SU-DHL-6 (cell line): ENCODE measurements around the gene ACBD3.
"Not testable (repeated sequence)": the region's sequence is repeated elsewhere in the genome, so short reads cannot be mapped to it uniquely, and the experiment has no call there.

Source experiments
- H2AFZ ChIP-seq: fragments of 200-600 bp; sonication (generic); 2 replicates; pipeline ENCODE4 v1.6.1; 2014; ENCODE audit warnings: low read depth, mild to moderate bottlenecking, moderate library complexity, mixed read lengths, antibody characterized with exemption, low read length; ENCODE audit not compliant: severe bottlenecking
- H3F3A ChIP-seq: fragments of 200-600 bp; shearing (Covaris generic); 2 replicates; pipeline ENCODE4 v1.6.0; 2016; ENCODE audit warnings: antibody characterized with exemption, mild to moderate bottlenecking; ENCODE audit not compliant: insufficient read depth
- H3K27ac ChIP-seq: fragments of 200-600 bp; sonication (generic); 2 replicates; pipeline ENCODE4 v1.5.1; 2016; ENCODE audit warnings: low read depth, mild to moderate bottlenecking, low read length, moderate library complexity, mixed read lengths
- H3K27me3 ChIP-seq: fragments of 200-600 bp; sonication (generic), shearing (Covaris generic); 2 replicates; pipeline ENCODE4 v1.6.0; 2014; ENCODE audit warnings: mild to moderate bottlenecking, low read length
- H3K36me3 ChIP-seq: fragments of 200-600 bp; sonication (generic); 2 replicates; pipeline ENCODE4 v1.6.1; 2014; ENCODE audit warnings: mild to moderate bottlenecking, low read length, mixed read lengths
- H3K4me2 ChIP-seq: fragments of 300-600, 200-600 bp; shearing (Covaris generic), sonication (generic); 2 replicates; pipeline ENCODE4 v1.6.0; 2014; ENCODE audit warnings: low read length, low read depth, mild to moderate bottlenecking; ENCODE audit not compliant: poor library complexity, severe bottlenecking
- H3K4me3 ChIP-seq: fragments of 200-600 bp; sonication (generic); 2 replicates; pipeline ENCODE4 v1.5.1; 2014; ENCODE audit warnings: antibody characterized with exemption, low read length, mild to moderate bottlenecking, mixed read lengths; ENCODE audit not compliant: insufficient read depth, poor library complexity, severe bottlenecking
- H3K79me2 ChIP-seq: fragments of 200-600 bp; sonication (generic); 2 replicates; pipeline ENCODE4 v1.6.1; 2014; ENCODE audit warnings: mild to moderate bottlenecking, low read length, moderate library complexity; ENCODE audit not compliant: insufficient read depth
- H3K9ac ChIP-seq: fragments of 200-600 bp; sonication (generic); 2 replicates; pipeline ENCODE4 v1.7.0; 2014; ENCODE audit warnings: mild to moderate bottlenecking, low read length
- H3K9me2 ChIP-seq: fragments of 200-600 bp; sonication (generic); replicated peaks from 2 replicates; pipeline ENCODE4 v1.6.1; 2014; ENCODE audit warnings: low read length; ENCODE audit not compliant: insufficient read depth
- H3K9me3 ChIP-seq: fragments of 200-600 bp; sonication (generic); 2 replicates; pipeline ENCODE4 v1.6.1; 2014; ENCODE audit warnings: low read length, mixed read lengths; ENCODE audit not compliant: insufficient read depth
- H4K20me1 ChIP-seq: fragments of 200-600 bp; sonication (generic); 2 replicates; pipeline ENCODE4 v1.6.1; 2014; ENCODE audit warnings: low read depth, mild to moderate bottlenecking, antibody characterized with exemption, low read length, moderate library complexity, mixed read lengths
- EZH2phosphoT487 ChIP-seq: fragments of 200-600 bp; sonication (generic), shearing (Covaris generic); conservative IDR thresholded peaks from 2 replicates; pipeline ENCODE4 v1.6.1; 2018; ENCODE audit warnings: mild to moderate bottlenecking, antibody characterized with exemption, low read length, moderate library complexity, mixed read lengths
- TF ChIP-seq, protein P1 (sequence below): fragments of 200-600 bp; sonication (generic); IDR thresholded peaks from one replicate; pipeline ENCODE4 v1.5.1; 2017; ENCODE audit warnings: antibody characterized with exemption, mild to moderate bottlenecking, low read length, moderate library complexity; ENCODE audit not compliant: insufficient read depth, poor library complexity, severe bottlenecking

Gene ACBD3

DNA sequence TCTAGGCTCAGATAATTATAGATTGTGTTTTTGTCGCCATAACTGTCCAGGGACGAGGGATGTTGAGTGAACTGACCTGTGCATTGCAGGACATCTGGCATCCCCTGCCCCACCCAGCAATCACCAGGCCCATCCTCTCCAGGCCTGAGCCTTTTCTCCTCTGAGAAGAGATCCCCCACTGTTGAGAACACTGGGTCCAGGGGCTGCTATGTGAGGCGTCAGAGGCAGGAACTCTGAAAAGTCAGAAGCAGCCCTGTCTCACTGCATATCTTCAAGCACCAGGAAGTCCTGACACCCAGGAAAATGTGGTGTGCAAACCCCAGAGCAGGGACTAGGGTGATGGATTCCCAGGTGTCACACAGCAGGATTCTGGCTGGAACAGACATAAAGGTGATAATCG is 17.1 kb upstream of the ACBD3 start:
- TF ChIP-seq, protein P1, sequence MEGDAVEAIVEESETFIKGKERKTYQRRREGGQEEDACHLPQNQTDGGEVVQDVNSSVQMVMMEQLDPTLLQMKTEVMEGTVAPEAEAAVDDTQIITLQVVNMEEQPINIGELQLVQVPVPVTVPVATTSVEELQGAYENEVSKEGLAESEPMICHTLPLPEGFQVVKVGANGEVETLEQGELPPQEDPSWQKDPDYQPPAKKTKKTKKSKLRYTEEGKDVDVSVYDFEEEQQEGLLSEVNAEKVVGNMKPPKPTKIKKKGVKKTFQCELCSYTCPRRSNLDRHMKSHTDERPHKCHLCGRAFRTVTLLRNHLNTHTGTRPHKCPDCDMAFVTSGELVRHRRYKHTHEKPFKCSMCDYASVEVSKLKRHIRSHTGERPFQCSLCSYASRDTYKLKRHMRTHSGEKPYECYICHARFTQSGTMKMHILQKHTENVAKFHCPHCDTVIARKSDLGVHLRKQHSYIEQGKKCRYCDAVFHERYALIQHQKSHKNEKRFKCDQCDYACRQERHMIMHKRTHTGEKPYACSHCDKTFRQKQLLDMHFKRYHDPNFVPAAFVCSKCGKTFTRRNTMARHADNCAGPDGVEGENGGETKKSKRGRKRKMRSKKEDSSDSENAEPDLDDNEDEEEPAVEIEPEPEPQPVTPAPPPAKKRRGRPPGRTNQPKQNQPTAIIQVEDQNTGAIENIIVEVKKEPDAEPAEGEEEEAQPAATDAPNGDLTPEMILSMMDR = no peak
- no peak for TF ChIP-seq EZH2phosphoT487
- Histone ChIP-seq H3K4me3 (no peak overlapping the region), H3F3A (no peaks in the 10 kb centered on the region), H3K79me2 (no peaks in the 10 kb centered on the region), H4K20me1 (no peaks in the 10 kb centered on the region), H2AFZ (no peak overlapping the region), H3K27me3 (no peaks in the 10 kb centered on the region), H3K9ac (no peak overlapping the region), H3K4me2 (no peak overlapping the region), H3K9me2 (no peaks in the 10 kb centered on the region), H3K36me3 (no peaks in the 10 kb centered on the region), H3K9me3 (no peaks in the 10 kb centered on the region), H3K27ac (no peak overlapping the region)

DNA sequence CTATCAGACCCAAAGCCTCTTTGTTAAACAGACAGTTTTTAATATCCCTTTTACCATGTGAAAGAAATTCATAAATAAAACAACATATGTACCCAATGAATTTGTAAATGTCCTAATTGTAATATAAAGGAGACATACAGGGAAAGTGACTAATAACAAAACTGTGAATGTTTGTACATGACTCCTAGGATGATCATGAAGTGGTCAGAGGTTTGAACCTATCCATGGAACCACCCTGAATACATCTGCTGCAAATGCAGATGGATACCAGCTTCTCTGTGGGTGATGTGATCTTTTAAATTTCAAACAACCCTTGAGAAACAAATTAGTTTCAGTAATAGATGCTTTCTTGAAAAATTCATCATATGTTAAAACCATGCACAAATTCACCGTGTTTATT is 16.7 kb upstream of the ACBD3 start:
- Histone ChIP-seq H2AFZ (no peak overlapping the region), H3K27me3 (no peaks in the 10 kb centered on the region)
- TF ChIP-seq, protein P1 = no peak
- TF ChIP-seq EZH2phosphoT487 = no peak

DNA sequence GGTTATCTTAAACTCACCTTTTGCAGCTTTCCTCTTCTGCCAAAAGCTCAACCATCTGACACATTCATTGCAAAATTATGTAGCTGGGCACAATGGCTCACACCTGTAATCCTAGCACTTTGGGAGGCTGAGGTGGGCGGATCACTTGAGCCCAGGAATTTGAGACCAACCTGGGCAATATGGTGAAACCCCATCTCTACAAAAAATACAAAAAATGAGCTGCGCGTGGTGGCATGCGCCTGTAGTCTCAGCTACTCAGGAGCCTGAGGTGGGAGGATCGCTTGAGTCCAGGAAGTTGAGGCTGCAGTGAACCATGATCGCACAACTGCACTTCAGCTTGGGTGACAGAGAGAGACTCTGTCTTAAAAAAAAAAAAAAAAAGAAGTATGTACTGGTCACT is 16.1 kb upstream of the ACBD3 start:
- not testable (repeated sequence) for H3K9me3 ChIP-seq, H3K79me2 ChIP-seq, H3K9ac ChIP-seq, H2AFZ ChIP-seq, H3K27me3 ChIP-seq, H3K36me3 ChIP-seq, H3K9me2 ChIP-seq, H3K4me2 ChIP-seq, H3K27ac ChIP-seq, H4K20me1 ChIP-seq, H3F3A ChIP-seq, H3K4me3 ChIP-seq

More for the DNA sequence above, 16.7 kb upstream of the ACBD3 start:
- Histone ChIP-seq H4K20me1 (no peaks in the 10 kb centered on the region), H3K9ac (no peak overlapping the region), H3K4me3 (no peak overlapping the region), H3F3A (no peaks in the 10 kb centered on the region), H3K4me2 (no peak overlapping the region), H3K79me2 (no peaks in the 10 kb centered on the region), H3K9me3 (no peaks in the 10 kb centered on the region), H3K27ac (no peak overlapping the region), H3K36me3 (no peaks in the 10 kb centered on the region), H3K9me2 (no peaks in the 10 kb centered on the region)

DNA sequence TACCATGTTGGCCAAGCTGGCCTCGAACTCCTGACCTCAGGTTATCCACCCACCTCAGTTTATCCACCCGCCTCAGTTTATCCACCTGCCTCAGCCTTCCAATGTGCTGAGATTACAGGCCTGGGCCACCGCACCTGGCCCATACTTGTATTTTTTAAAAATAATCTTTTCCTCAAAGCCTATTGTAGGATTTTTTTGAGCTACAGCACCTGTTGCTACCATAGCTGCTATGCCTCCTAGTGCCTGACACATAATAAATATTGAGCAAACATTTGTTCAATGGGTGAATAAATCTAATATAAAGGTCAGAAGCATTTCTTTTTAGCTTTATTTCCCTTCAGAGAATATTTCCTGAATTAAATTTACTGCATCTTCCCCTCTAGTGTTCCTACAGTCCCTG is 15.7 kb upstream of the ACBD3 start:
- no peak overlapping the region for H3K4me2 ChIP-seq
- H3K36me3 ChIP-seq = no peaks in the 10 kb centered on the region
- H4K20me1 ChIP-seq = no peaks in the 10 kb centered on the region
- H3K79me2 ChIP-seq = no peaks in the 10 kb centered on the region
- TF ChIP-seq, protein P1 = no peak
- no peak for TF ChIP-seq EZH2phosphoT487
- no peaks in the 10 kb centered on the region for H3K27me3 ChIP-seq
- no peaks in the 10 kb centered on the region for H3F3A ChIP-seq
- H3K4me3 ChIP-seq = no peak overlapping the region
- H3K27ac ChIP-seq = no peak overlapping the region
- no peak overlapping the region for H3K9ac ChIP-seq
- H3K9me3 ChIP-seq = no peaks in the 10 kb centered on the region
- H3K9me2 ChIP-seq = no peaks in the 10 kb centered on the region
- H2AFZ ChIP-seq = no peak overlapping the region
